Fibroblast of villous mesenchyme (primary cell): ENCODE data around the gene EPHA7. TPM values are rescaled to one million over a fixed set of nuclear protein-coding genes. Genes with fewer than 3 reads are reported as not detected.

Experiments
- DNase-seq: peaks from one replicate; pipeline ENCODE4 v3.0.0-alpha.2; 2010; ENCODE audit warnings: low read depth
- H3K4me3 ChIP-seq: 2 replicates; pipeline ENCODE4 v1.5.1; 2011; ENCODE audit warnings: low read depth, mild to moderate bottlenecking, low read length
- CTCF ChIP-seq: IDR thresholded peaks from 2 replicates; pipeline ENCODE4 v1.5.1; 2012; ENCODE audit warnings: low read depth, mild to moderate bottlenecking, low read length; ENCODE audit not compliant: insufficient read depth
- total RNA-seq: library from RNA; depleted of rRNA; stranded (reverse); fragments of >200 nt; gene quantifications from 2 replicates; pipeline ENCODE4 v1.2.3, GENCODE V29; 2012

EPHA7 gene
- total RNA-seq, 1 donor: 0.43 TPM

GRCh38 chr6:93300661-93301060 is 118.7 kb downstream of the EPHA7 start:
- no peak for TF ChIP-seq CTCF
- no peak overlapping the region for H3K4me3 ChIP-seq
- no peak for DNase-seq

GRCh38 chr6:93299622-93300021 is 119.7 kb downstream of the EPHA7 start:
- TF ChIP-seq CTCF: no peak
- DNase-seq: no peak
- no peak overlapping the region for H3K4me3 ChIP-seq

- no peak overlapping the region for H3K4me3 ChIP-seq
- DNase-seq: no peak
- TF ChIP-seq CTCF: no peak
Observed at GRCh38 chr6:93295631-93296030, 123.7 kb downstream of the EPHA7 start.

- DNase-seq: no peak
- TF ChIP-seq CTCF: no peak
- H3K4me3 ChIP-seq: no peak overlapping the region
Observed at GRCh38 chr6:93294879-93295278, 124.5 kb downstream of the EPHA7 start.

- DNase-seq: no peak
- H3K4me3 ChIP-seq: no peak overlapping the region
- no peak for TF ChIP-seq CTCF
Observed at GRCh38 chr6:93293872-93294271, 125.5 kb downstream of the EPHA7 start.

- no peak for TF ChIP-seq CTCF
- no peak overlapping the region for H3K4me3 ChIP-seq
- no peak for DNase-seq
Observed at GRCh38 chr6:93293460-93293859, 125.9 kb downstream of the EPHA7 start.

GRCh38 chr6:93282521-93283031 is 136.8 kb downstream of the EPHA7 start:
- no peak for TF ChIP-seq CTCF
- H3K4me3 ChIP-seq: no peak overlapping the region

More at GRCh38 chr6:93282521-93283031, 136.8 kb downstream of the EPHA7 start:
- no peak for DNase-seq
